ENCODE data around the gene MAPRE2.
A peak's percentile ranks its signal among the peaks of the same experiment; 100 is the strongest.

MAPRE2 gene

DNA sequence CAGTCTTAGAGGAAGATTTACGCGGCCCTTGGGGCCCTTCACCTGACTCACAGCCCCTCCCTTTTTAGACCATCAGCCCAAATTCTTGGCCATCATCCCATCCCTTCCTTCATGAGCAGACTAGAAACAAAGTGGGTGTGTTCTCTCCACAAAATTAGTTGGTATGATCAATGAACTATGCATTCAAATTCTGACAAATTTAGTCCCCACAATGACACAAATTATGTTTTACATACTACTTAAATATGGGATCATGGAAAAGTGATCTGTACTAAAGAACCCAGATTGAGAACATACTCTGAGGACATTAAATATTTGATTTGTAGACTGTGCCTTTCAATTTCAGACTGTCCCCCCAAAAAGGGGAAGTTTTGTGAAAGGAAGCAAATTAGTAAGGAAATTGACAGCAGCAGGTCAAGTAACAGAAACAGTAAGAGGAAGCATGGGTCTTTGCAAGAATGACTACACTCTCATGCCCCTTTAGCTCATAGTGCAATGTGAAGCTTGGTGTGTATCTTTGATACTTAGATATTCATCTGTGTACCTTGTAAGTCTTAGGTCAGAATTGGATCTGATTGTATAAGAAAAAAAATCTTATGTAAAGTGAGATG, 2.2 kb upstream of the MAPRE2 start:
- DNase-seq, result no peak

- DNase-seq, result no peak
Observed at GRCh38 chr18:35040638-35040987, 600 bp upstream of the MAPRE2 start.

DNA sequence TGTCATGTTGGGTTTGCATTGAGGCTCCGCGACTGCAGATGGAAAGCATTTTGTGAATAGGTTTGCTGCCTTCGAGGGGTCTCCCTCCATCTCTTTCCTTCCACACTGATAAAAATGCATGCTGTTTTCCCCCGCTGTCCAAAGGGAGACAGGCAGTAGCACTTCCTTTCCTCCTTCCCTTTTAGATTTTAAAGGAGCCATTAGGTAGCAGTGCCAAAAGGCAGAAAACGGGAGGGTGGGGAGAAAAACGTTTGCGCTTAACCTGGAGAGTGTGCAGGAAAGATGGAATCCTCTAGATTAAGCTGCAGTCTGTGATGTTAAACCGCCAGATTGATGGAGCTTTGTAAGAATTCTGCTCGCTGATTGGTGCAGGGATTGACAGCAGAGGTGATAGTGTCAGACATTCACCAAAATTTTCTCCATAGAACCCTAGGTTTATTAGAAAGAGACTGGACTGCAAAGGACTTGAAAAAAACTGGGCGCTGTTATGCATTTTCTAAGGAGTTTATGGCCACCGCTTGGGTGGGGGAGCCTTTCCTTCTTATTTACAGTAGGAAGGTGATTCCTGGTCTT, 688 bp downstream of the MAPRE2 start:
- DNase-seq, result no peak

DNA sequence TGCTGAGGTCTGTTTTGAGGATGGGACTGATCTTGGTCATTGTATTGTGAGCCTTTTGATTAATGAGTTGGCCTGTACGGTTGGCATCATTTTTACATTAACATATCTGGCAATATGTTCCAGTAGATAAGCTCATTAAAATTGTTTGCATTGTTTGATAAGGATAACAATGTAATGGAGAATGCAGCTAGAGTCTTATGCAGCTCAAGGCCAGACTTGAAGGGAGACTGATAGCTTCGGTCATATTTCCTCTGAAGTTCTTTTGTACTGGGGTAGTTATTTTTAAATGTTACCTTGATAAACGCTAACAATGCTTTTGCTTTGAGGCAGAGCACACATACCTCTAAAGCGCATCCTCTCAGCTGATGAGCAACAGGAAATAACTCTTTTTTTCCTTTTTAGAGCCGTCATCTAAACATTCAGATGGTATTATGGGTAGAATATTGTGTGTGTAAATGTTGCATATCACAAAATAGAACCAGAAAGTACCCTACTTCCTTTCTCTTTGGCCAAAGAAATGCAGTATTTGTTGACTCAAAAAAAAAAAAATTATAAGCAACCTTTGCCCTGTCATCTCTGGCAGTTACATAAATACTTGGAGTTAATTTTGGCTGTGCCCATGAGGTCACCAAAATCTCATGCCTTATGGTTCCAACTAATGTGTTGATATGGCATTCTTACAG, 1.3 kb downstream of the MAPRE2 start:
- no peak for DNase-seq

DNA sequence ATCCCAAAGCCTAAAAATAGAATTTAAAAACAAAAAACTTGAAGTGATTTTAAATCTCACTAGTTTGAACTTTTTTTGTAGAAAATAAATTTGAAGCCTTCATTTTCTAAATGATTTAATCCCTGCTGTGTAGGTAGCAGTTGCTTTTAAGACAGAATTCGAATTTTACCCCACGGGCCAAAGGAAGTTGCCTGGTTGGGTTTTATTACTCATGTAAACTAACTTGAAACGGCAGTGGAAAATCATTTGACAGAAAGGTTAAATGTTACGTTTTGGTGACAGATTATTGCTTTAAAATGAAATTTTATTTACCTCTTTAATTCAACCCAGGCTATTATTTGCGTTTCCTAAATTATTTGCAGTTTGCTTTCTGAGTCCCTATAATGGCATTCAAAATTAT, 2.0 kb downstream of the MAPRE2 start:
- no peak for DNase-seq

- peak; percentile 43 for DNase-seq
Observed at GRCh38 chr18:35045121-35045520, 3.9 kb downstream of the MAPRE2 start.

- no peak for DNase-seq
Observed at GRCh38 chr18:35045806-35046205, 4.6 kb downstream of the MAPRE2 start.

DNA sequence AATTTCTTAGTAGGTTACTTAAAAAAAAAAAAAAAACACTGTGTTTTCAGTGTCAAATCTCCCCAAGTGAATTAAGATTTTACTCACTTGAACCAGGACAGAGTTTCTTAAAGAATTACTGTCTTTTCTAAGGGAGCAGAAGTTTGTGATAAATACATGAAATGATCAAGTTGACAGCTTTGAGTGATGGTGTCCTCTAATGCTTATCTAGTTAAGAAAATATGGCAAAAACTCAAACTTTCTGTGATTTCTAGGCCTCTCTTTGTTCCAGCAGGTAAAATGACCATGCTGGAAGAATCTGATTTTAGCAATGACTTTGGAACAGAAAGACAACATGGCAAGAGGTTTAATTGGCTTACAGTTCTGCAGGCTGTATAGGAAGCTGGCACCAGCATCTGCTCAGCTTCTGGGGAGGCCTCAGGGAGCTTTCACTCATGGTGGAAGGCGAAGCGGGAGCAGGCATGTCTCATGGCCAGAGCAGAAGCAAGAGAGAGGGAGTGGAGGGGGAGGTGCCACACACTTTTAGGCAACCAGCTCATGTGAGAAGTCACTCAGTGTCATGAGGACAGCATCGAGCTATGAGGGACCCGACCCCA, 6.6 kb downstream of the MAPRE2 start:
- DNase-seq, result no peak

GRCh38 chr18:35049111-35050027, 8.2 kb downstream of the MAPRE2 start:
- DNase-seq, result no peak

GRCh38 chr18:35050028-35050546, 8.9 kb downstream of the MAPRE2 start:
- no peak for DNase-seq

DNA sequence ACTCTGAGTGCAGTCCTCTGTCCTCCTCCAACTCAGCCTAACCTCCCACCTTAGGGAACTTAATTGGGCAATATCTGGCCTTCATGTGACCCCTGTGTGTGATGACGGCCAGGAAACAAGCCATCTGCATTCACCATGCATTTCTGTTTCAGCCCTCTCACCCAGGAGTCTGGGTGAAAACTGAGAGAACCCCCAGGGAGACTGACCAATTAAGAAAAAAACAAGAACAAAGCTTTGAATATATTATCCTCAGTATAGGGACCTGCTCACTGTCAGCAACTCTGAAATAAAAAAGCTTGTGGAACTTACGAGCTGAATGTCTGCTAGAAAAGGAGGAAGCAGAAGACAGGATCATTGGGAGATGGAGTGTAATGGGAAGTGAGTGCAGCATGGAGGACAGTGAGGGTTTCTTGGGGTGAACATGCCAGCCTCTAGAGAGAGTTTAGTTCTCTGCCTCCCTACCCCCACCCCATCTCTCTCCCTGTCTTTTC, 9.5 kb downstream of the MAPRE2 start:
- DNase-seq, result no peak

- DNase-seq, result peak; percentile 30
Observed at GRCh38 chr18:35051641-35052377, 10.6 kb downstream of the MAPRE2 start.

GRCh38 chr18:35054401-35054800, 13.2 kb downstream of the MAPRE2 start:
- DNase-seq, result no peak

- no peak for DNase-seq
Observed at GRCh38 chr18:35055105-35055504, 13.9 kb downstream of the MAPRE2 start.

DNA sequence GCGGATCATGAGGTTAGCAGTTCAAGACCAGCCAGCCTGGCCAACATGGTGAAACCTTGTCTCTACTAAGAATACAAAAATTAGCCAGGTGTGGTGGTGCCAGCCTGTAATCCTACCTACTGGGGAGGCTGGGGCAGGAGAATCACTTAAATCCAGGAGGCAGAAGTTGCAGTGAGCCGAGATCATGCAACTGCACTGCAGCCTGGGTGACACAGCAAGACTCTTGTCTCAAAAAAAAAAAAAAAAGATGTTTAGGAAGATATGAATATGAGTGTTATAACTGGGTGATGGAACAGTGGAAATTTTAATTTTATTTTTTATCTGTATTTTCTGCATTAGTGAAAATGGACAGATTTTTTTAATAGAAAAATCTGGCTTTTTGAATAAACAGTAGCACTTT, 14.5 kb downstream of the MAPRE2 start:
- DNase-seq, result no peak

DNA sequence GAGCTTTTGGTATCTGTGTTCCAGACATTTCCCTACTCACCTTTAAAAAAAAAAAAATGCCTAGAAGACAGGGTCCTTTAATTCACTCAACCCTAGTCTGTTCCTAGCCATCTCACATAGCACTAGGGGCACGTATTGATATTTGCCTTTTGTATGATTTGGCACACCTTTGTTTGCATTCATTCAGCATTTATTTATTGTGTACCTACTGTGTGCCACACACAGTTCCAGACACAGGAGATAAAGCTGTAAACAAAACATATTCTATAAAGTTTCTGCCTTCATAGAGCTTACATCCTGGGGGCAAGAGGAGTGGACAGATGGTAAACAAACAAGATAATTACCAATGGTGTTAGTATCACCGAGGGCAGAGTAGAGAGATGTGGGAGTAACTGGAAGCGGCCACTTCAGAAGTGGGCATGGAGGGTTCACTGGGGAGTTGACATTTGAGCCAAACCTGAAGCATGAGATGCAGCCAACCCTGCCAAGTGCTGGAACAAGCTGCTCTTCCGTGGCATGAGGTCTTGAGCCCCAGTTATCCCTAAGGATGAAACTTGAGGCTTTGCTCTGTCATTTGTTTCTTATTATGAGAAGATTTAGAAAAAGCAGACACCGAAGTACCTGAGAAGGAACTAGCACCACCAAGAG, 18.2 kb downstream of the MAPRE2 start:
- no peak for DNase-seq

GRCh38 chr18:35060122-35060815, 19.1 kb downstream of the MAPRE2 start:
- no peak for DNase-seq

DNA sequence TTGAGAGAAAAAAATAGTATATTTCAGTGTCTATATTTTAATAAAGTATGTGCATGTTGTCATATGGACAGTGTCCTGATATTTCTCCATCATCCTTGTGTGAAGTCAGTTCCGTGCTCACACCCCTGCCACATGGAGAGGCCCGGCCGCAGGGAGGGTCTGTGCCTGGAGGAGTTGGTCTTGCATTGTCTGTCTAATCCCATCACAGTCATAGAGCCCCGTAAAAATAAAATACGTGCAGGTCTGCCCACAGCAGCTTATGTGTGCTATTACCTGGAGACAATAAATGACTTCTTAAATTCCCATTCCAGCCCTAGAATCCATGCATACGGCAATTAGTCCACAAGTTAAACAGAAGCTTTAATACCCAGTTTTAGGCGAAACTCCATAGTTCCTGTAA, 20.1 kb downstream of the MAPRE2 start:
- no peak for DNase-seq

GRCh38 chr18:35061804-35062203, 20.6 kb downstream of the MAPRE2 start:
- DNase-seq, result no peak

DNA sequence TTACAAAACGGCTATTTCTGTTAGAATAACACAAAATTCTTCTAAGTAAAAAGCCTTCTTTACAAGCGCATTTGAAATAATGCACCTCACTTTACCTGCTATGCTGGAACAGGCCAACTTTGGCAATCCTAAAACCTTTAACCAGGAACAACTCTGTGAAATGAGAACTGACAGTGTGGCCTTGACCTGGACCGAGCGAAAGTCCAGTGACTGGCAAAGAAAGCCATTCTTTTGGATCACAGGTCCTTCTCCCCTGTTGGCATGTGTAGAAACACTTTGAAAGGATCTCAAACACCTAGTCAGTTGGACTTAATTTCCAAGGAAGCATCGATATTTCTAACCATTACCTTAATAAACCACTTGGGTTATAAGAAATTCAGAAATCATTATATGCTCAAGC, 21.2 kb downstream of the MAPRE2 start:
- DNase-seq, result no peak

Data from fibroblast of upper back skin (primary cell).